Smooth muscle cell (in vitro differentiated cells): Measurements from ENCODE around the gene RBP3. TPM values are rescaled to one million over a fixed set of nuclear protein-coding genes. Genes with fewer than 3 reads are reported as not detected.

Source experiments
- DNase-seq: peaks from one replicate; lab custom pipeline; 2025; ENCODE audit not compliant: unreplicated experiment; lab: John Stamatoyannopoulos, UW
- H2AFZ ChIP-seq: fragments of 200-600 bp; sonication (generic); 2 replicates; pipeline ENCODE4 v1.6.0; 2016; ENCODE audit warnings: antibody characterized with exemption, low read depth, mild to moderate bottlenecking
- H3F3A ChIP-seq: fragments of 200-600 bp; sonication (generic); 2 replicates; pipeline ENCODE4 v1.6.0; 2017; ENCODE audit warnings: antibody characterized with exemption, low read depth
- H3K27ac ChIP-seq: fragments of 200-600 bp; sonication (generic); 2 replicates; pipeline ENCODE4 v1.5.1; 2016; ENCODE audit warnings: low read depth, mild to moderate bottlenecking
- H3K27me3 ChIP-seq: fragments of 200-600 bp; sonication (generic); 2 replicates; pipeline ENCODE4 v1.6.1; 2016; ENCODE audit warnings: low read depth, mild to moderate bottlenecking
- H3K36me3 ChIP-seq: fragments of 200-600 bp; sonication (generic); 2 replicates; pipeline ENCODE4 v1.5.1; 2016; ENCODE audit warnings: low read depth
- H3K4me1 ChIP-seq: fragments of 200-600 bp; sonication (generic); 2 replicates; pipeline ENCODE4 v1.5.1; 2016; ENCODE audit warnings: low read depth
- H3K4me2 ChIP-seq: fragments of 200-600 bp; sonication (generic); 2 replicates; pipeline ENCODE4 v1.6.0; 2016; ENCODE audit warnings: mild to moderate bottlenecking
- H3K4me3 ChIP-seq: fragments of 200-600 bp; sonication (generic); 2 replicates; pipeline ENCODE4 v1.5.1; 2016; ENCODE audit warnings: mild to moderate bottlenecking
- H3K79me2 ChIP-seq: fragments of 200-600 bp; sonication (generic); 2 replicates; pipeline ENCODE4 v1.6.0; 2016; ENCODE audit warnings: low read depth, mild to moderate bottlenecking
- H3K9ac ChIP-seq: fragments of 200-600 bp; sonication (generic); 2 replicates; pipeline ENCODE4 v1.6.0; 2016; ENCODE audit warnings: low read depth
- H3K9me3 ChIP-seq: fragments of 200-600 bp; sonication (generic); replicated peaks from 2 replicates; pipeline ENCODE4 v1.5.1; 2016; ENCODE audit warnings: low read depth
- H4K20me1 ChIP-seq: fragments of 200-600 bp; sonication (generic); 2 replicates; pipeline ENCODE4 v1.6.0; 2016; ENCODE audit warnings: low read depth
- WGBS: methylation state at CpG from one replicate; pipeline ENCODE4 v1.1.7; 2016; ENCODE audit warnings: low lambda C conversion rate; 5-methylcytosine and 5-hydroxymethylcytosine counted together
- polyA plus RNA-seq: library from polyadenylated mRNA; unstranded; fragments of >200 nt; fragmentation: Nextera tagmentation; extraction: Ambion mirVana; gene quantifications from 2 replicates; pipeline ENCODE4 v1.2.1, GENCODE V29; 2016
- total RNA-seq: library from RNA; depleted of rRNA; stranded (reverse); fragments of >200 nt; gene quantifications from 2 replicates; pipeline ENCODE4 v1.2.3, GENCODE V29; 2014
- TF ChIP-seq, protein P1 (sequence below): fragments of 200-600 bp; sonication (generic); IDR thresholded peaks from 2 replicates; pipeline ENCODE4 v1.5.1; 2017; ENCODE audit warnings: borderline replicate concordance, mild to moderate bottlenecking, antibody characterized with exemption; ENCODE audit not compliant: insufficient read depth, poor library complexity, severe bottlenecking

Gene RBP3
- total and polyA plus RNA-seq, 2 experiments from 2014 or later: not detected

DNA sequence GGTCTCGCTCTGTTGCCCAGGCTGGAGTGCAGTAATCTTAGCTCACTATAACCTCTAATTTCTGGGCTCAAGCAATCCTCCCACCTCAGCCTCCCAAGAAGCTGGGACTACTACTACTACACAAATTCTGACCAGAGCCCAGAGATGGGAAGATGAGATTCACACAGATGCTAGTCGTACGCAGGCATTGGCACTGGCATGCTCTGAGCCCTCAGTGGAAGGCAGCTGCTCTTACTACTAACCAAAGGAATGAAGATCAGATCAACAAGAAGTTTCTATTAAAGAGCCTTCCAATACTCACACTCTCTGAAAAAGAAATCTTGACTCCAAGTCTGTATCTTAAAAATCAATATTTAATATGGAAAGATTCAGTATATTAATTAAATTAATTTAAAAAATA lies 15.2 kb upstream of the RBP3 start:
- Histone ChIP-seq H3F3A (no peaks in the 10 kb centered on the region), H3K79me2 (no peaks in the 10 kb centered on the region), H3K9me3 (no peaks in the 10 kb centered on the region), H3K9ac (no peak overlapping the region), H4K20me1 (no peaks in the 10 kb centered on the region), H3K36me3 (no peaks in the 10 kb centered on the region), H2AFZ (no peak overlapping the region), H3K4me2 (no peak overlapping the region), H3K27me3 (peaks cover 10% of the 10 kb centered on the region), H3K4me3 (no peak overlapping the region), H3K4me1 (no peaks in the 10 kb centered on the region), H3K27ac (no peak overlapping the region)
- WGBS: 48% methylated on average over 3 of the region's 3 CpGs
- DNase-seq: no peak
- TF ChIP-seq, protein P1, sequence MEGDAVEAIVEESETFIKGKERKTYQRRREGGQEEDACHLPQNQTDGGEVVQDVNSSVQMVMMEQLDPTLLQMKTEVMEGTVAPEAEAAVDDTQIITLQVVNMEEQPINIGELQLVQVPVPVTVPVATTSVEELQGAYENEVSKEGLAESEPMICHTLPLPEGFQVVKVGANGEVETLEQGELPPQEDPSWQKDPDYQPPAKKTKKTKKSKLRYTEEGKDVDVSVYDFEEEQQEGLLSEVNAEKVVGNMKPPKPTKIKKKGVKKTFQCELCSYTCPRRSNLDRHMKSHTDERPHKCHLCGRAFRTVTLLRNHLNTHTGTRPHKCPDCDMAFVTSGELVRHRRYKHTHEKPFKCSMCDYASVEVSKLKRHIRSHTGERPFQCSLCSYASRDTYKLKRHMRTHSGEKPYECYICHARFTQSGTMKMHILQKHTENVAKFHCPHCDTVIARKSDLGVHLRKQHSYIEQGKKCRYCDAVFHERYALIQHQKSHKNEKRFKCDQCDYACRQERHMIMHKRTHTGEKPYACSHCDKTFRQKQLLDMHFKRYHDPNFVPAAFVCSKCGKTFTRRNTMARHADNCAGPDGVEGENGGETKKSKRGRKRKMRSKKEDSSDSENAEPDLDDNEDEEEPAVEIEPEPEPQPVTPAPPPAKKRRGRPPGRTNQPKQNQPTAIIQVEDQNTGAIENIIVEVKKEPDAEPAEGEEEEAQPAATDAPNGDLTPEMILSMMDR: no peak

DNA sequence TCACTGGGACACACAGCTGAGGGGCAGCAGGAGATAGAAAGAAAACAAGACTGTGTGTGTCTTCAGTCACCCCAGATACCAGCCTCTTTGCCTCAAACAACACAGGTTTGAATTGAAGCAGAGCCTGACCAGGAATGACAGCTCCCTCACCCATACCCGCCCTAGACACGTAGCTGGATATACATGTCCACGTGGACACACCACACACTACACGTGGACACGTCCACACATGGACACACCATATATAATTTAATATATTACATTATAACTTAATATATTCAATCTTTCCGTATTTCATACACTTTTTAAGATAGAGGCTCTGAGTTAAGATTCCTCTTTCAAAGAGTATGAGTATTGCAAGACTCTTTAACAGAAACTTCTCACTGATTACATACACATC lies 14.6 kb upstream of the RBP3 start:
- Histone ChIP-seq H3K27me3 (peaks cover 10% of the 10 kb centered on the region), H4K20me1 (no peaks in the 10 kb centered on the region), H3K4me2 (no peak overlapping the region), H3K79me2 (no peaks in the 10 kb centered on the region), H3K27ac (no peak overlapping the region), H3F3A (no peaks in the 10 kb centered on the region), H3K36me3 (no peaks in the 10 kb centered on the region), H3K4me1 (no peaks in the 10 kb centered on the region), H2AFZ (no peak overlapping the region), H3K9me3 (no peaks in the 10 kb centered on the region), H3K9ac (no peak overlapping the region), H3K4me3 (no peak overlapping the region)
- DNase-seq: no peak
- TF ChIP-seq, protein P1: no peak
- 84% methylated on average over 6 of the region's 6 CpGs for WGBS

DNA sequence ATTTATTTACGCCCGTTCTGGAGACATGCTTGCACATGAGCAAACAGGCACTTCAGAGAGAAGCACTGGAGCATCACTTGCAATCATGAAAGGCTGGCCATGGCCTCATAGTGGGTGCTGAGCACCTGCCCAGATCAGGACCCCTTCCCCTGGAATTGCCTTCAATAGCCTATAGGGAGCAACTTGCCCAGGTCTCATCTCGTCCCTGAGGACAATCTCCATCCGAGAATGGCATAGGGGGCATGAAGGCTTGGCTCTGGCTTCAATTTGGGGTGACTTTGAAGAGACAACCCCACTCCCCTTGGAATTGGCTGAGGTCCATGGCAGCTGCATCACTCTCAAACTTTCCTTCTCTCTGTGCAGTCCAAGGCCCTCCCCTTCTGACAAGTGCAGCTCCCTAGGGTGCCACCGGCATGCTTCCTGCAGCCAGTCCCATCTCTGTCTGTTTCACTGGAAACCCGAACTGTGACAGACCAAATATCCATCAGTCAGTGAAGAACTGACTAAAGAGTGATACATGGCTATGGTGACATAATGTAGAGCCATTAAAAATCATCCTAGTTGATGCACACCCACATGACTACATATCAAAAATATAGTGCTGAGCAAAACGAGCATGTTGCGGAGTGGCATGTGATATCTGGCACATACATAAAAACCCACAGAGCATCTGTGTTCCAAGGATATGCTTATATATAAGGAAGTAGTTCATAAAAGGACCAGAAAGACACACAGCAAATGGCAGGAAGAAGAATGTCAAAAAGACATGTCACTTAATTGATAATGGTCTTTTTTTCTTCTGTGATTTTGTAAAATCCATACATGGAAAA lies 13.5 kb upstream of the RBP3 start:
- Histone ChIP-seq H3K36me3 (no peaks in the 10 kb centered on the region), H2AFZ (no peak overlapping the region), H3K4me3 (no peak overlapping the region), H3K27ac (no peak overlapping the region), H3K27me3 (peaks cover 10% of the 10 kb centered on the region), H3F3A (no peaks in the 10 kb centered on the region), H3K9me3 (no peaks in the 10 kb centered on the region), H3K4me1 (no peaks in the 10 kb centered on the region), H3K9ac (no peak overlapping the region), H3K79me2 (no peaks in the 10 kb centered on the region), H4K20me1 (no peaks in the 10 kb centered on the region), H3K4me2 (no peak overlapping the region)
- 86% methylated on average over 8 of the region's 8 CpGs for WGBS
- DNase-seq: no peak
- TF ChIP-seq, protein P1: no peak

DNA sequence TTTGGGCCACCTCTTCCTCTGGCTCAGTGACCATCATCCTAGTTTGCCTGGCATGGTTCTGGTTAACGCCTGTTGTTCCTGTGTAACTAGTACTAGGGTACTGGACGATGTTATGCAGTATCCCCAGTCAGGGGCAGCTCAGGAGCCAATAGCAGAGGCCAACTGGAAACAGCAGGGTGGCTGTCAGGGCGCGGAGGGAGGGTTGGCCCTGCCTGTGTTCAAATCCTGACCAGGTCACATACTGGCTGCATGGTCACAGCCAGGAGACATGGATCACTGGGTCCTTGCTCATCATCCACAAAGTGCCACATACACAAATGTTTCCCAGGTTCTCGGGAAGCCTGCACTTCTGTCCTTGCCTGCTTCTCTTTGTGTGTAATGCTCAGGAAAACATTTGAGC lies 12.3 kb upstream of the RBP3 start:
- no peak for DNase-seq
- H3F3A ChIP-seq: no peaks in the 10 kb centered on the region
- no peaks in the 10 kb centered on the region for H3K36me3 ChIP-seq
- H3K27me3 ChIP-seq: peaks cover 10% of the 10 kb centered on the region
- no peak overlapping the region for H3K4me3 ChIP-seq
- H3K9ac ChIP-seq: no peak overlapping the region
- no peaks in the 10 kb centered on the region for H3K4me1 ChIP-seq
- no peaks in the 10 kb centered on the region for H4K20me1 ChIP-seq
- WGBS: 88% methylated on average over 5 of the region's 5 CpGs
- no peaks in the 10 kb centered on the region for H3K79me2 ChIP-seq
- no peak overlapping the region for H3K27ac ChIP-seq
- H3K4me2 ChIP-seq: no peak overlapping the region
- no peaks in the 10 kb centered on the region for H3K9me3 ChIP-seq
- no peak overlapping the region for H2AFZ ChIP-seq
- TF ChIP-seq, protein P1: no peak
